ENCODE results near the gene QSOX2. TPM values are rescaled to one million over a fixed set of nuclear protein-coding genes. Genes with fewer than 3 reads are reported as not detected.

Gene QSOX2
- total RNA-seq, 1 experiment from 2014 or later: 34.6 TPM

DNA sequence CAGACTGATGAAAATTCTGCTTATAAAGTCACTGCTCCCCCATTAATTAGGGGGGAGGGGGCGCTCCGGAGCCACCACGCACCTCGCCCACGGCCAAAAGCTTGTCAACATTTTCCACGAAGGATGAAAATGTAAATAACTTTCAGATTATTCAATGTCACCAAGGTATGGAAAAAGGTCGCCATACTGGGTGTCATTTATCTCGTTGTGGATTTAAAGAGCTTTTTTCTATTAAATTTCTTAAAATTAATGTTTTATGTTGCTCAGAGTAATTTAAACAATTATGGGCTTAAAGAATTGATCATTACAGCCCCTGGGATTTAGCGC is 53.7 kb downstream of the QSOX2 start:
- no peak overlapping the region for H3K27ac ChIP-seq (ENCODE audit: low read depth, low read length)
- TF ChIP-seq EZH2 (IDR thresholded peaks at IDR 0.05) (no peak), JUND (IDR thresholded peaks at IDR 0.05) (no peak), RAD21 (IDR thresholded peaks at IDR 0.05; ENCODE audit: low read depth) (no peak), CEBPB (IDR thresholded peaks at IDR 0.05; ENCODE audit: low read depth) (no peak), YY1 (IDR thresholded peaks at IDR 0.05; ENCODE audit: extremely low read depth, insufficient replicate concordance, low read depth, low read length) (no peak), CBX3 (IDR thresholded peaks at IDR 0.05; ENCODE audit: low read depth) (no peak), FOSL1 (IDR thresholded peaks at IDR 0.05; ENCODE audit: low read depth) (no peak)
- TF ChIP-seq, protein P1, sequence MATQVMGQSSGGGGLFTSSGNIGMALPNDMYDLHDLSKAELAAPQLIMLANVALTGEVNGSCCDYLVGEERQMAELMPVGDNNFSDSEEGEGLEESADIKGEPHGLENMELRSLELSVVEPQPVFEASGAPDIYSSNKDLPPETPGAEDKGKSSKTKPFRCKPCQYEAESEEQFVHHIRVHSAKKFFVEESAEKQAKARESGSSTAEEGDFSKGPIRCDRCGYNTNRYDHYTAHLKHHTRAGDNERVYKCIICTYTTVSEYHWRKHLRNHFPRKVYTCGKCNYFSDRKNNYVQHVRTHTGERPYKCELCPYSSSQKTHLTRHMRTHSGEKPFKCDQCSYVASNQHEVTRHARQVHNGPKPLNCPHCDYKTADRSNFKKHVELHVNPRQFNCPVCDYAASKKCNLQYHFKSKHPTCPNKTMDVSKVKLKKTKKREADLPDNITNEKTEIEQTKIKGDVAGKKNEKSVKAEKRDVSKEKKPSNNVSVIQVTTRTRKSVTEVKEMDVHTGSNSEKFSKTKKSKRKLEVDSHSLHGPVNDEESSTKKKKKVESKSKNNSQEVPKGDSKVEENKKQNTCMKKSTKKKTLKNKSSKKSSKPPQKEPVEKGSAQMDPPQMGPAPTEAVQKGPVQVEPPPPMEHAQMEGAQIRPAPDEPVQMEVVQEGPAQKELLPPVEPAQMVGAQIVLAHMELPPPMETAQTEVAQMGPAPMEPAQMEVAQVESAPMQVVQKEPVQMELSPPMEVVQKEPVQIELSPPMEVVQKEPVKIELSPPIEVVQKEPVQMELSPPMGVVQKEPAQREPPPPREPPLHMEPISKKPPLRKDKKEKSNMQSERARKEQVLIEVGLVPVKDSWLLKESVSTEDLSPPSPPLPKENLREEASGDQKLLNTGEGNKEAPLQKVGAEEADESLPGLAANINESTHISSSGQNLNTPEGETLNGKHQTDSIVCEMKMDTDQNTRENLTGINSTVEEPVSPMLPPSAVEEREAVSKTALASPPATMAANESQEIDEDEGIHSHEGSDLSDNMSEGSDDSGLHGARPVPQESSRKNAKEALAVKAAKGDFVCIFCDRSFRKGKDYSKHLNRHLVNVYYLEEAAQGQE (IDR thresholded peaks at IDR 0.05; ENCODE audit: low read depth): no peak
- TF ChIP-seq, protein P2, sequence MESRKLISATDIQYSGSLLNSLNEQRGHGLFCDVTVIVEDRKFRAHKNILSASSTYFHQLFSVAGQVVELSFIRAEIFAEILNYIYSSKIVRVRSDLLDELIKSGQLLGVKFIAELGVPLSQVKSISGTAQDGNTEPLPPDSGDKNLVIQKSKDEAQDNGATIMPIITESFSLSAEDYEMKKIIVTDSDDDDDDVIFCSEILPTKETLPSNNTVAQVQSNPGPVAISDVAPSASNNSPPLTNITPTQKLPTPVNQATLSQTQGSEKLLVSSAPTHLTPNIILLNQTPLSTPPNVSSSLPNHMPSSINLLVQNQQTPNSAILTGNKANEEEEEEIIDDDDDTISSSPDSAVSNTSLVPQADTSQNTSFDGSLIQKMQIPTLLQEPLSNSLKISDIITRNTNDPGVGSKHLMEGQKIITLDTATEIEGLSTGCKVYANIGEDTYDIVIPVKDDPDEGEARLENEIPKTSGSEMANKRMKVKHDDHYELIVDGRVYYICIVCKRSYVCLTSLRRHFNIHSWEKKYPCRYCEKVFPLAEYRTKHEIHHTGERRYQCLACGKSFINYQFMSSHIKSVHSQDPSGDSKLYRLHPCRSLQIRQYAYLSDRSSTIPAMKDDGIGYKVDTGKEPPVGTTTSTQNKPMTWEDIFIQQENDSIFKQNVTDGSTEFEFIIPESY (IDR thresholded peaks at IDR 0.05; ENCODE audit: extremely low read depth, insufficient replicate concordance, low read length): no peak
- TF ChIP-seq, protein P3, sequence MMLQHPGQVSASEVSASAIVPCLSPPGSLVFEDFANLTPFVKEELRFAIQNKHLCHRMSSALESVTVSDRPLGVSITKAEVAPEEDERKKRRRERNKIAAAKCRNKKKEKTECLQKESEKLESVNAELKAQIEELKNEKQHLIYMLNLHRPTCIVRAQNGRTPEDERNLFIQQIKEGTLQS (IDR thresholded peaks at IDR 0.05): no peak
- no peaks in the 10 kb centered on the region for H4K20me1 ChIP-seq (ENCODE audit: insufficient read depth)
- no TSS peak for BruUV-seq (replicated peaks)
- H3K4me1 ChIP-seq (ENCODE audit: control insufficient read depth in 1 of 2, insufficient read depth in 2 of 2, low read length in 2 of 2): peaks cover 7 to 19% of the 10 kb centered on the region in 2 experiments; a peak in 3 of 4 replicates
- ChIA-PET POLR2A (no interaction called here), RAD21 (ENCODE audit: low non-redundant PET in 1 of 2, low total read pairs in 2 of 2, uncharacterized antibody in 2 of 2, unreplicated experiment in 2 of 2) (no interaction called here), CTCF (interaction anchor here (0.7 kb wide), 1 partner anchor 22 kb away, joined by 4 read pairs; no protein-coding TSS in a partner anchor)
- intact Hi-C loops (cut with micrococcal nuclease): no loop called here
- H3K9me2 ChIP-seq (ENCODE audit: insufficient read depth): no peaks in the 10 kb centered on the region
- no peak for ATAC-seq
- H3K4me3 ChIP-seq (replicated peaks in 1 of 2; ENCODE audit: low read depth in 1 of 2, low read length in 2 of 2): no peak overlapping the region
- H2AFZ ChIP-seq (ENCODE audit: low read depth, low read length, poor library complexity, severe bottlenecking): no peak overlapping the region
- H3K36me3 ChIP-seq (ENCODE audit: control insufficient read depth in 1 of 2, insufficient read depth in 2 of 2, low read length in 2 of 2): no peaks in the 10 kb centered on the region
- H3K9me3 ChIP-seq (ENCODE audit: control insufficient read depth in 1 of 2, insufficient read depth in 1 of 2, low read depth in 1 of 2, low read length in 2 of 2): no peaks in the 10 kb centered on the region
- H3K27me3 ChIP-seq (ENCODE audit: insufficient read depth, low read length): no peaks in the 10 kb centered on the region
- H3K4me2 ChIP-seq (ENCODE audit: low read length): no peak overlapping the region
- H3K9ac ChIP-seq (ENCODE audit: low read length): no peak overlapping the region
- no peak for DNase-seq (ENCODE audit: low read depth, low spot score)
- H3K79me2 ChIP-seq (ENCODE audit: insufficient read depth, low read length): no peaks in the 10 kb centered on the region
